PC-3 (cell line): ENCODE results near the gene TNFRSF11A. TPM values are rescaled to one million over a fixed set of nuclear protein-coding genes. Genes with fewer than 3 reads are reported as not detected.

ENCODE experiments used
- ATAC-seq: fragments of 200-7000 bp; cut with Tn5 transposase; 2 replicates; pipeline ENCODE4 v1.9.1; 2020; ENCODE audit warnings: mild to moderate bottlenecking, moderate library complexity
- BruUV-seq: library from RNA; stranded (reverse); fragments of 400-500 nt; replicated peaks from 2 replicates; lab custom pipeline; 2021; lab: Mats Ljungman, UMichigan
- CTCF ChIA-PET: fragments of 300-600 bp; sonication (Branson Sonifier 250); formaldehyde crosslinking; loops from one replicate; lab custom pipeline; 2022; ENCODE audit warnings: antibody characterized with exemption; lab: Charles Lee
- POLR2A ChIA-PET: fragments of 300-600 bp; sonication (Branson Sonifier 250); formaldehyde crosslinking; loops from one replicate; lab custom pipeline; 2022; ENCODE audit warnings: antibody characterized with exemption; ENCODE audit not compliant: unreplicated experiment; lab: Charles Lee
- DNase-seq: peaks from one replicate; pipeline ENCODE4 v3.0.0-alpha.2; 2015
- H2AFZ ChIP-seq: fragments of 300-600 bp; sonication (generic); 2 replicates; pipeline ENCODE4 v1.6.0; 2016; ENCODE audit warnings: antibody characterized with exemption, low read length
- H3F3A ChIP-seq: fragments of 300-600 bp; sonication (generic); one replicate; pipeline ENCODE4 v1.6.0; 2017; ENCODE audit warnings: antibody characterized with exemption, low read length, control low read depth, mild to moderate bottlenecking; ENCODE audit not compliant: unreplicated experiment
- H3K27ac ChIP-seq: fragments of 300-600 bp; sonication (generic); 2 replicates; pipeline ENCODE4 v1.5.1; 2016; ENCODE audit warnings: mild to moderate bottlenecking, low read length
- H3K27me3 ChIP-seq: fragments of 300-600 bp; sonication (generic); 2 replicates; pipeline ENCODE4 v1.6.1; 2016; ENCODE audit warnings: low read length, mixed read lengths
- H3K36me3 ChIP-seq: fragments of 300-600 bp; sonication (generic); 2 replicates; pipeline ENCODE4 v1.6.1; 2016; ENCODE audit warnings: low read depth, mixed run types, low read length, mixed read lengths
- H3K4me1 ChIP-seq: fragments of 300-600 bp; sonication (generic); 2 replicates; pipeline ENCODE4 v1.5.1; 2016; ENCODE audit warnings: low read length; ENCODE audit not compliant: insufficient read depth
- H3K4me2 ChIP-seq: fragments of 300-600 bp; sonication (generic); 2 replicates; pipeline ENCODE4 v1.6.0; 2016; ENCODE audit warnings: low read length
- H3K4me3 ChIP-seq: fragments of 300-600 bp; sonication (generic); 2 replicates; pipeline ENCODE4 v1.5.1; 2016; ENCODE audit warnings: mild to moderate bottlenecking, low read length, mixed read lengths
- H3K79me2 ChIP-seq: fragments of 300-600 bp; sonication (generic); 2 replicates; pipeline ENCODE4 v1.6.1; 2017; ENCODE audit warnings: low read length, mixed read lengths
- H3K9ac ChIP-seq: fragments of 300-600 bp; sonication (generic); 2 replicates; pipeline ENCODE4 v1.6.0; 2016; ENCODE audit warnings: mild to moderate bottlenecking, low read length
- H3K9me2 ChIP-seq: fragments of 300-600 bp; sonication (generic); replicated peaks from 2 replicates; pipeline ENCODE4 v1.6.1; 2016; ENCODE audit warnings: mixed run types, low read length, mixed read lengths
- H3K9me3 ChIP-seq: fragments of 300-600 bp; sonication (generic); 2 replicates; pipeline ENCODE4 v1.6.1; 2016; ENCODE audit warnings: low read length, mixed read lengths
- H4K20me1 ChIP-seq: fragments of 300-600 bp; sonication (generic); 2 replicates; pipeline ENCODE4 v1.6.1; 2016; ENCODE audit warnings: low read length, mixed read lengths
- CTCF ChIP-seq: fragments of 300-600 bp; sonication (generic); conservative IDR thresholded peaks from 2 replicates; pipeline ENCODE4 v1.5.1; 2017; ENCODE audit warnings: antibody characterized with exemption, low read depth, mild to moderate bottlenecking, low read length
- EZH2 ChIP-seq: fragments of 300-600 bp; sonication (generic); IDR thresholded peaks from one replicate; pipeline ENCODE4 v1.6.1; 2017; ENCODE audit warnings: antibody characterized with exemption, mild to moderate bottlenecking, low read length; ENCODE audit not compliant: unreplicated experiment
- EZH2phosphoT487 ChIP-seq: fragments of 300-600 bp; sonication (generic); IDR thresholded peaks from 2 replicates; pipeline ENCODE4 v1.6.1; 2018; ENCODE audit warnings: mild to moderate bottlenecking, antibody characterized with exemption, low read length, borderline replicate concordance
- intact Hi-C: fragments of 100-400 bp; cut with micrococcal nuclease; formaldehyde crosslinking; loops from 2 replicates; pipeline ENCODE4 v1.9.0; 2023
- total RNA-seq: library from RNA; depleted of rRNA; stranded (reverse); fragments of >200 nt; gene quantifications from 2 replicates; pipeline ENCODE4 v1.2.3, GENCODE V29; 2014

TNFRSF11A gene
- total RNA-seq, 1 experiment from 2014 or later: 26.5 TPM

DNA sequence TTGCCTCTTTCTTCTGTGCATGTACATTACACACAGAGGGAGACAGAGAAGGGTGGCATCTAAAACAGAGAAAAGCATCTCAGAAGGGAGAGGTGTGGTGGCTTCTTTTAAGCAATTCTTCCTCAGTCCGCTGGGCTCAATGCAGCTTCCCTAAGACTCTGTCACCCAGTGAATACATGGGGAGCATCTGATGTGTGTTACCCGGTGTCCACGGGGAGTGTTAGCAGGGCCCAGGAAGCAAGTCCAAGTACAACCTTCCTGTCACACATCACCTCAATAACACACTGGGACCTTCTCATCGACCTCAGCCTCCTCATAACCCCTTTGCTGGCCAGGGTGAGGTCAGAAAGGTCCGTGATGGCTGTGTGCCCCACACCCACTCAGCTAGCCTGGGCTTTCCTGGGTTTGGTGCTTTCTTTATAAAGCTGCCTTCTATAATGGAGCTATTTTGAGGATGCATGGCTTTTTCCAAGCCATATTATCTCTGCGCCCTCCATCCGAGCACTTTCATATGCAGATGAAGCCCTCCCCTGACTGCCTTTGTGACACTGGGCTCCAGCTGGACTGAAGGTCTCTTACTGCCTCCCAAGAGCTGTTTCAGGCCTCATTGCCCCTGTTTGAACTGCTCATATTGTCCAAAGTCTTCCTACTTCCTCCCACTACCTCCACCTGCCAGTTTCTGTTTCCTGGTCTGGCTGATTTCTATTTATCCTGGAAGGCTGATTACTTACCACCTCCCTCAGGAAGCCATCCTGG is 21.4 kb downstream of the TNFRSF11A start:
- Histone ChIP-seq H3K9me2 (no peaks in the 10 kb centered on the region), H3K79me2 (peaks cover 7% of the 10 kb centered on the region), H3K4me2 (no peak overlapping the region), H3K27ac (no peak overlapping the region), H3K36me3 (no peaks in the 10 kb centered on the region), H4K20me1 (no peaks in the 10 kb centered on the region), H3K4me1 (0 out of 2 replicates have a peak, but pooled peaks cover under 1% of the 10 kb centered on the region), H3K27me3 (no peaks in the 10 kb centered on the region), H2AFZ (no peak overlapping the region), H3F3A (no peaks in the 10 kb centered on the region), H3K9ac (no peak overlapping the region), H3K4me3 (no peak overlapping the region), H3K9me3 (no peaks in the 10 kb centered on the region)
- TF ChIP-seq EZH2phosphoT487: no peak
- no peak for TF ChIP-seq CTCF
- no peak for TF ChIP-seq EZH2
- DNase-seq: no peak
- ChIA-PET POLR2A (no interaction called here), CTCF (no interaction called here)
- no peak for ATAC-seq
- no TSS peak for BruUV-seq
- intact Hi-C loops: no loop called here

DNA sequence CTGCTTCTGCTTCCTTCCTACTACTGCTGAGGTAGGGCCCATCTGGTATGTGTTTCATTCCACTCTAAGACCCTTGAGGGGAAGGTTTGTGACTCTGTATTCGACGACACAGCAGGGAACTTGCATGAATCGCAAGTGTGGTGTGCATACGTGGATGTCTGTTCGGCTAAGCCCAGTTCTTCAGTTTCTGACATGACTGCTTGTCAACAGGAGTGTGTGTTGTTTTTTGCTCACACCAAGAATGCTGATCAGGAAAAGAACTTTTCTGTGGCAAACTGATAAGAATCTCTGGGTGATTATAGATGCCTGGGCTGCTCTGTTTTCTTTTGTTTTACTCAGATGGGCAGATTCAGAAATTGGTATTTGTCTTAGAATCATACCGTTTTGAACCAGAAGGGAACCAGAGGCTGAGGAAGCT is 22.0 kb downstream of the TNFRSF11A start:
- no peak overlapping the region for H3K27ac ChIP-seq
- ChIA-PET CTCF (no interaction called here), POLR2A (no interaction called here)
- BruUV-seq: no TSS peak
- peaks cover 3% of the 10 kb centered on the region; the same call in 1 of the 2 replicates for H3K79me2 ChIP-seq
- H3K9me2 ChIP-seq: no peaks in the 10 kb centered on the region
- H3K27me3 ChIP-seq: no peaks in the 10 kb centered on the region
- ATAC-seq (no peak), DNase-seq (no peak)
- no peak overlapping the region for H3K9ac ChIP-seq
- H3F3A ChIP-seq: no peaks in the 10 kb centered on the region
- H3K9me3 ChIP-seq: no peaks in the 10 kb centered on the region
- TF ChIP-seq CTCF: no peak
- TF ChIP-seq EZH2phosphoT487: no peak
- TF ChIP-seq EZH2: no peak
- no peaks in the 10 kb centered on the region for H3K36me3 ChIP-seq
- H3K4me2 ChIP-seq: no peak overlapping the region
- H4K20me1 ChIP-seq: no peaks in the 10 kb centered on the region
- no peak overlapping the region for H3K4me3 ChIP-seq
- no peak overlapping the region for H2AFZ ChIP-seq
- H3K4me1 ChIP-seq: no peaks in the 10 kb centered on the region
- intact Hi-C loops: no loop called here

- no peak for DNase-seq
- BruUV-seq: no TSS peak
- peaks cover 8% of the 10 kb centered on the region for H3K36me3 ChIP-seq
Measured at GRCh38 chr18:62348474-62348873, 23.4 kb downstream of the TNFRSF11A start.

More at GRCh38 chr18:62348474-62348873, 23.4 kb downstream of the TNFRSF11A start:
- Histone ChIP-seq H3K9me3 (no peaks in the 10 kb centered on the region), H3K79me2 (no peaks in the 10 kb centered on the region), H3K4me2 (no peak overlapping the region), H3F3A (no peaks in the 10 kb centered on the region), H3K4me3 (no peak overlapping the region), H3K9me2 (no peaks in the 10 kb centered on the region), H3K9ac (no peak overlapping the region), H2AFZ (no peak overlapping the region), H4K20me1 (no peaks in the 10 kb centered on the region), H3K27ac (no peak overlapping the region), H3K4me1 (no peaks in the 10 kb centered on the region), H3K27me3 (no peaks in the 10 kb centered on the region)
- ATAC-seq: no peak
- ChIA-PET CTCF (no interaction called here), POLR2A (no interaction called here)
- TF ChIP-seq EZH2phosphoT487 (no peak), EZH2 (no peak), CTCF (no peak)
- intact Hi-C loops: no loop called here
